ENCODE results near the gene CCDC6. TPM values are rescaled to one million over a fixed set of nuclear protein-coding genes. Genes with fewer than 3 reads are reported as not detected.

CCDC6 gene
- total RNA-seq, 1 donor from 2014 or later = 50.6 TPM

DNA sequence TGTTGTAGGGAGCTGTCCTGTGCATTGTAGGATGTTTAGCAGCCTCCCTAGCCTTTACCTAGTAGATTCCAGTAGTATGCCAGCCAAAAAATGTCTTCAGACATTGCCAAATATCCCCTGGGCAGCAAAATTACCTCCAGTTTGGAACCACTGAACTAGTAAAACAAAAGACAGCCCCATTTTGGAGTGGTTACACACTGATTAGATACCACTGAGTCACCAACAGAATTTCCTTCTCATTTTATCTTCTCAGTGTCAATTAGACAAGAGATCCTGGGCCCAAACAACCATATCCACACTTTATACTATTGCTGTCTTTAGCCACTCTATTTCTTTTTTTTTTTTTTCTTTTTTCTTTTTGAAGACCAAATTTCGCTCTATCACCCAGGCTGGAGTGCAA lies 3.5 kb upstream of the CCDC6 start:
- no peak overlapping the region for H3K27ac ChIP-seq
- no peaks in the 10 kb centered on the region for H3K27me3 ChIP-seq (ENCODE audit: low read depth)
- no peak overlapping the region for H3K4me3 ChIP-seq
- ATAC-seq = no peak
- H3K9me3 ChIP-seq = peaks cover 11% of the 10 kb centered on the region
- no peak for DNase-seq
- no peaks in the 10 kb centered on the region for H3K36me3 ChIP-seq
- TF ChIP-seq, protein P1, sequence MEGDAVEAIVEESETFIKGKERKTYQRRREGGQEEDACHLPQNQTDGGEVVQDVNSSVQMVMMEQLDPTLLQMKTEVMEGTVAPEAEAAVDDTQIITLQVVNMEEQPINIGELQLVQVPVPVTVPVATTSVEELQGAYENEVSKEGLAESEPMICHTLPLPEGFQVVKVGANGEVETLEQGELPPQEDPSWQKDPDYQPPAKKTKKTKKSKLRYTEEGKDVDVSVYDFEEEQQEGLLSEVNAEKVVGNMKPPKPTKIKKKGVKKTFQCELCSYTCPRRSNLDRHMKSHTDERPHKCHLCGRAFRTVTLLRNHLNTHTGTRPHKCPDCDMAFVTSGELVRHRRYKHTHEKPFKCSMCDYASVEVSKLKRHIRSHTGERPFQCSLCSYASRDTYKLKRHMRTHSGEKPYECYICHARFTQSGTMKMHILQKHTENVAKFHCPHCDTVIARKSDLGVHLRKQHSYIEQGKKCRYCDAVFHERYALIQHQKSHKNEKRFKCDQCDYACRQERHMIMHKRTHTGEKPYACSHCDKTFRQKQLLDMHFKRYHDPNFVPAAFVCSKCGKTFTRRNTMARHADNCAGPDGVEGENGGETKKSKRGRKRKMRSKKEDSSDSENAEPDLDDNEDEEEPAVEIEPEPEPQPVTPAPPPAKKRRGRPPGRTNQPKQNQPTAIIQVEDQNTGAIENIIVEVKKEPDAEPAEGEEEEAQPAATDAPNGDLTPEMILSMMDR (IDR thresholded peaks at IDR 0.05) = no peak
- H3K4me1 ChIP-seq = peaks cover 18% of the 10 kb centered on the region
- intact Hi-C loops (cut with DNase I) = no loop called here

DNA sequence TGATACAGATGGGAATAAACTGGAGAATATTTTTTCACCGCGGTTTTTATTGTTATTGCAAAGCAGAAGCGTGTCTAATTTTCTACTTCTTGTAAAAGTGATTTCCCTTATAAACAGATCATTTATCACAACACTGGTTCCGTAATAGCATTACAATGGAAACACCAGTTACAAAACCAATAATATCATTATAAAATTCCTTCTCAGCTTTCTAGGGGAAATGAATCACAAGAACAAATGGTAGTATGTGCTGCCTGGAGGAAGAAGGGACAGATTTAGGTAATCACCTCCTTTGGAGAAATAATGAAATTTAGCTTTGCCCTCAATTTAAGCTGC lies 2.4 kb upstream of the CCDC6 start:
- peak overlapping the region; percentile 92 for H3K27ac ChIP-seq
- peak overlapping the region; percentile 97 for H3K4me3 ChIP-seq
- no peaks in the 10 kb centered on the region for H3K27me3 ChIP-seq (ENCODE audit: low read depth)

DNA sequence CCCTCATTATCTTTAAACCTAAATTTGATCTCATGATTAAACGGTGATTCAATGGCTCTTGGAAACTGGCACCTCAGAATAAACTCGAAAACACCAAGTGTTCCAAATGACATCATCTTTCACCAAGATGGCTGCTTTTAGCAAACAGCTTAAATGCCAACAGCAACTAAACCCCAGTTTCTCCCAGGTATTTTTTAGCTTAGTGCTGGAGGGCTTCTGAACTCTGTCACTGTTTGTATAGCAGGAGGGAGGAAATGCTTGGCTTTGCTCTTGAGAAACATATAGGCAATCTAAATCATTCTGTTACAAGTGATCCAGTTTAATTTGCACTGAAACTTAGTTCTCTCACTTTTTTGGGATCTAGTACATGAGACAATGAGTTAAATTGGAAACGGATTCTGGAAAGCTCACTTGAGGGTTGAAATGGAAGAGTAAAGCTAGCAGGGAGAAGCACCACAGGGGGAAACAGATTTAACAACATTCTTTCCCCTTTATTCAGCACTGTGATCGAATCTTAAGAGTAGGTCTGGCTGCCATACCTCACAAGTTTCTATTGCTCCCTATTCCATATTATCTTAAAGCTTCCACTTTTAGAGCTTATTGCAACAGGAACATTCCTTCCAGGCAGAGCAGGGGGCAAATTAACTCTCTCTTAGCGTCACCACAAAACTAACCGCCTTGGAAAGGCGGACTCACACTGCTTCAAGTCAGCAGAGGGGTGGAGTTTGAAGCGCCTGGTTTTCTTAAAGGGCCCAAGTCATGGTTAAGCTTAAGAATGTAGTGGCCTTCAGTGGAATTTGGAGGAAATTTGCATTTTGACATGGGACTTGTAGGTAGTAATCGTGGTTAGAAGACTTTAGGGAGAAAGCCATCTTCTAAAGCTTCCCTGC lies 1.8 kb upstream of the CCDC6 start:
- Histone ChIP-seq H3K27ac (peak overlapping the region; percentile 92), H3K4me3 (peak overlapping the region; percentile 97), H3K4me1 (peaks cover 34% of the 10 kb centered on the region), H3K36me3 (no peaks in the 10 kb centered on the region), H3K9me3 (no peaks in the 10 kb centered on the region), H3K27me3 (ENCODE audit: low read depth) (no peaks in the 10 kb centered on the region)
- ATAC-seq (peak; percentile 40 to 52), DNase-seq (peak; percentile 60)
- TF ChIP-seq, protein P1 (IDR thresholded peaks at IDR 0.05) = no peak
- intact Hi-C loops (cut with DNase I) = no loop called here

More for the DNA sequence above, 2.4 kb upstream of the CCDC6 start:
- intact Hi-C loops (cut with DNase I) = no loop called here
- peaks cover 5% of the 10 kb centered on the region for H3K9me3 ChIP-seq
- ATAC-seq (no peak), DNase-seq (no peak)
- TF ChIP-seq, protein P1 (IDR thresholded peaks at IDR 0.05) = no peak
- H3K4me1 ChIP-seq = peaks cover 28% of the 10 kb centered on the region
- no peaks in the 10 kb centered on the region for H3K36me3 ChIP-seq

DNA sequence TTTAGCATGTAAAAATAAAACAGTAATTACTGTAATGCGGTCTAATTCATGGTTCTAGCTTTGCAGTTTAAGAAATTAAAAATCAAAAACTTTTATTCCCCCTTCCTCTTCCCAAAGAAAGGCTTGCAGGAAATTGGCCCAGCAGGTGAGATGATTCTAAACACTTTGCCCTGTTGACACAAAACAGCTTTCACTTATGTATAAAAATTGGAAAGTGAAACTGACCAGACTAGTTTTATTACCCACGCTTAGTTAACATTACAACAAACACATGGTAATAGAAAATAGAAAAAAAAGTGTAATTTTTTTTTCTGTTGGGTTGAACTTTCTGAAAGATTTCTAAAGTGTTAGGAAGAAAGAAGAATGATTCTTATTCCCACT lies 1.2 kb upstream of the CCDC6 start:
- TF ChIP-seq, protein P1 (IDR thresholded peaks at IDR 0.05) = no peak
- intact Hi-C loops (cut with DNase I) = no loop called here
- peak overlapping the region; percentile 92 for H3K27ac ChIP-seq
- DNase-seq (no peak), ATAC-seq (no peak)
- no peaks in the 10 kb centered on the region for H3K36me3 ChIP-seq
- no peaks in the 10 kb centered on the region for H3K27me3 ChIP-seq (ENCODE audit: low read depth)
- peaks cover 34% of the 10 kb centered on the region for H3K4me1 ChIP-seq
- peak overlapping the region; percentile 97 for H3K4me3 ChIP-seq
- H3K9me3 ChIP-seq = no peaks in the 10 kb centered on the region

DNA sequence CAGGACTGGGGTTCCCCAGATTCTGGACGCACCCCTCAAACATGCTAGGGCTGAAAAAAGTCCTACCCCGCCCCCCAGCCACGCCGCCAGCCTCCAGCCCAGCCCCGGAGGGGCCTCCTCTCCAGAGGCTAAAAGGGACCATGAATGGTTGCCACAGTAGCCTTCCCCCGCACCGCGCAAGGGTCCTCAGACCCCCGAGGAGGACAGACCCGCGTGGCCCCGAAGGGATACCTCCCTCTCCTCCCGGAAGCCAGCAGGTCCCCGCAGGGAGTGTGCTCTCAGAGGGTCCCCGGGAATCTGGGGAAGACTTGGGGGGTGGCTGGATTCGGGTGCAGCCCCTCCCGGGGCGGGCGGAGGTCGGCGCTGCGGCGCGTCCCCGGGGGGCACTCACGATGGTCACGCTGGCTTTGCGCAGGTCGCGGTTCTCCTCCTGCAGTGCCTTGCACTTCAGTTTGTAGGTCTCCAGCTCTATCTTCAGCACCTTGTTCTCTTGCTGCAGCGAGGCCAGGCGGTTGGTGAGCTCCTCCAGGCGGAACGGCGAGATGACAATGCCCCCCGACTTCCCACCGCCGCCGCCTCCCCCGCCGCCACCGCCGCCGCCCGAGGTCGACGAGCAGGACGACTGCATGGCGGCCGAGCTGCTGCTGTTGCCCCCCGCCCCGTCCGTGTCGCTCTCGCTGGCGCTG lies 482 bp downstream of the CCDC6 start:
- intact Hi-C loops (cut with DNase I) = no loop called here
- Histone ChIP-seq H3K4me1 (peaks cover 41% of the 10 kb centered on the region), H3K27me3 (ENCODE audit: low read depth) (no peaks in the 10 kb centered on the region), H3K4me3 (peak overlapping the region; percentile 97), H3K9me3 (no peaks in the 10 kb centered on the region), H3K36me3 (no peaks in the 10 kb centered on the region), H3K27ac (peak overlapping the region; percentile 92)
- ATAC-seq (peak; percentile 3 to 15), DNase-seq (peak; percentile 52)
- TF ChIP-seq, protein P1 (IDR thresholded peaks at IDR 0.05) = no peak
